HG03196 (cell line): Measurements from ENCODE around the gene FGF14.

ENCODE experiments used
- ATAC-seq: cut with Tn5 transposase; IDR thresholded peaks from one replicate; pipeline ENCODE4 v1.9.1; 2021; ENCODE audit not compliant: unreplicated experiment

The FGF14 gene

DNA sequence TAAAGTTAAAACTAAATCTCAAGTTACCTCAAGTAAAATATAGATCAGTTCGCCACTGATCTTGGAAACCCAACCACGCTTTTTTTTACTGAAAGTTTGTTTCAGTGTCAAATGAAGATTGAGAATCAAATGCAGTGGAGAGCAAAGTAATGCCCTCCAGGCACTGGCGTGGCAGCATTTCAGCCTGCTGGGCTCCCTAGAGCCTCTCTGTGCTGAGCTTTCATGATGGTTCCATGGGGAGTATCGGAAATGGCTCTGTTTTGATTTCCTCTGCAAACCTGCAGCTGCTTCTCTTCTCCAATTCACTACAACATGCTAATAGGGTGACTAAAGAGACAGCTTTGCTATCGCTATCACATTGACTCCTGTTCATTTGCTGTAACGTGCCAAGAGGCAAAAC, 141.6 kb downstream of the FGF14 start:
- no peak for ATAC-seq

GRCh38 chr13:102255409-102255808, 146.4 kb downstream of the FGF14 start:
- ATAC-seq, result no peak

DNA sequence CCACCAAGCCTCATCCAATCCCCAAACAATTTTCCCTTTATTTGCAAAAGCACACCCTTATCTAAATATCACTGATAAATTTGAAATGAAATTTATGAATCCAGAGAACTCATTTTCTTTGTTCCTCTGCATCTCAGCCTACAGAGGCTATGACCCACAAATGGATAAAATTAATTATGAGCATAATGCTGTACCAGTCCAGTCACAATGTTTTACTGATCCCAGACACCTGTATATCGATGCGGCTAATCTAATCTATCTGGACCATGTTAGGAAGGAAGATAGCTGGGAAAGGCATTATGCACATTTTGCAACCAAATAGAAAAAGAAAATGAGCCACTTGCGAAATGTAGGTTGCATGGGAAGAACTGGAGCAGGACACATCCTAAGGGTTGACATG, 150.0 kb downstream of the FGF14 start:
- ATAC-seq, result no peak

DNA sequence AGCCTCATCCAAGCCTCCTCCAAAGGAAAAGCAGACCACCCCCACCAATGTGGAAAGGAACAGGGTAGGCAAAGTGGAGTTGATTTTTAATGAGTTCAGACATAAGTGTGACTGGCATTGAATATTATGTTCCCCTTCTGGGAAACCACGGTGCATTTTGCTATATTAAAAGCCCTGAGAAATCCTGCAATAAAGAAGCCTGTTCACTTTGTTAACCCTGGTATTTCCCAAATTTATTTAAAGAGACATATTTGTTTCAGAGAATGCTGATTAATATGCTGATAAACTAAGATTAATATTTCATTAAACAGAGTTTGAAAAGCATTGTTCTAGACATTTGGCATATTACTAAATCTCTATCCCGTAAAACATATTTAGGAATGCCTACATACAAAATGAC, 151.4 kb downstream of the FGF14 start:
- no peak for ATAC-seq

- ATAC-seq, result no peak
These were observed 157.1 kb downstream of the FGF14 start for GRCh38 chr13:102244607-102245227.

- no peak for ATAC-seq
These were observed 161.7 kb downstream of the FGF14 start for GRCh38 chr13:102240110-102240509.

- no peak for ATAC-seq
These were observed 164.6 kb downstream of the FGF14 start for GRCh38 chr13:102237230-102237629.

DNA sequence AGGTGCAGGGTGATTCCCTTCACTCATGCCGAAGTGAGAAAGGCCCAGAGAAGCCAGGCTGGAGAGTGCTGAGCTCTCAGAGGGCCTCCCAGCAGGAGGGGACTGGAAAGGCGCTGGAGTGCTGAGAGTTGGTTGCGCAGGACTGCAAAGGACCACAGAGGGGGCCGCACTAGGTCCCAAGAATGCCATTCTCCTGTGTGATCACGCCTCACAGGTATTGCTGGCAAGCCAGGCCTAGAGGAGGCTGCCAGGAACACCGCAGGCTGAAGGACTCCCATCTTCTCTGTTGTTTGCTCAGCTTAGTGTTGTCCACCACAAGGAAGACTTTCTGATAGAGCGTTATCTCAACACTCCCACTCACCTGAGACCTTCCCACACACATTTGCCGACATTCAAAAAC, 165.0 kb downstream of the FGF14 start:
- no peak for ATAC-seq

DNA sequence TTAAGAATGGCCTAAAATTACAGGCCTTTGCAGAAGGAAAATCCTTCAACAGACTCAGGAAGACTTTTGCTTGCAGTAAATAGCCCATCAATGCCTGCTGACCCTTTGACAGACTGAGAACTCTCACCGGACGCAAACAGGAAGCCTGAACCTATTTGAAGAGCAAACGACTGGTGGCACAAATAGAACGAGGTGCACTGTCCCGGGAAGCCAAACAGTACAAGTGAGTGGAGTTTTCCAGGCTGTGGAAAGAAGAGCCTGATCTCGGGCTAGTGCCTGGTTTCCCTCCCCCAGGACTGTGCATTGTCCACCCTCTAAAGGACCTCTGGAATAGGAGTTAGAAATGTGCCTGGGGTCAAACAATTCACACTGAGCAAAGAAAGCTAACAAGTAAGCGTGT, 165.5 kb downstream of the FGF14 start:
- ATAC-seq, result no peak

DNA sequence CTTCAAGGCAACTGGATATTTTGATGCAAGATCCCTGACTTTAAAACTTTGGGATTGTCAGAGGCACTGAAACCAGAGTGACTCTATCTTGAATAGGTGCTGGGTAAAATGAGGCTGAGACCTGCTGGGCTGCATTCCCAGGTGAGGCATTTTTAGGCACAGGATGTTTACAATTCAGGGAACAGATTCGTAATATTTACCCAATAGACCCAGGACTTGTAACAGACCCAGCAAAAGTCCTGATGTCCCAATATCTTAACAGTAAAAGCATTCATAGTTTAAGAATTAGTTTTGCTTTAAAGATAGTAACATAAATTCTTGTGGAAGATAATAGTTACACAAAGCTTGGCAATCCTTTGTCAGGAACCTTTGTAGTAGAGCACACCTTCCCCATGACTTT, 166.2 kb downstream of the FGF14 start:
- ATAC-seq, result no peak

DNA sequence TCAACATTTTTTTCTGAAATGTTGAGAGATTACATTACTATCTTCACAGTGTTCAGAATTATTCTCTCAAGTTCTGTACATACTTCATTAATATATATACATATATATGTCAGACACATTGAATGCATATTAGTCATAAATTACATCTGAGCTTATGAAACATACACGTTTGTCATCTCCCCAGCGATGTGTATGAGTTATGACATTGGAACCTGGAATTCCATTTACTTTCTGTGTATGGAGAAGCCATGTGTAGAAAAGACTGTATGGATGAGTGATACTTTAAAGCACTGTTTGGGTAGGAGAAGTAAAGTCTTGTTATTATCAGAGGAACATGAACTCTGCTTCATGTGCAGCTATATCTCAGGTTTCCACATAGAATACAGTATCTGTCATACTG, 167.2 kb downstream of the FGF14 start:
- ATAC-seq, result no peak

DNA sequence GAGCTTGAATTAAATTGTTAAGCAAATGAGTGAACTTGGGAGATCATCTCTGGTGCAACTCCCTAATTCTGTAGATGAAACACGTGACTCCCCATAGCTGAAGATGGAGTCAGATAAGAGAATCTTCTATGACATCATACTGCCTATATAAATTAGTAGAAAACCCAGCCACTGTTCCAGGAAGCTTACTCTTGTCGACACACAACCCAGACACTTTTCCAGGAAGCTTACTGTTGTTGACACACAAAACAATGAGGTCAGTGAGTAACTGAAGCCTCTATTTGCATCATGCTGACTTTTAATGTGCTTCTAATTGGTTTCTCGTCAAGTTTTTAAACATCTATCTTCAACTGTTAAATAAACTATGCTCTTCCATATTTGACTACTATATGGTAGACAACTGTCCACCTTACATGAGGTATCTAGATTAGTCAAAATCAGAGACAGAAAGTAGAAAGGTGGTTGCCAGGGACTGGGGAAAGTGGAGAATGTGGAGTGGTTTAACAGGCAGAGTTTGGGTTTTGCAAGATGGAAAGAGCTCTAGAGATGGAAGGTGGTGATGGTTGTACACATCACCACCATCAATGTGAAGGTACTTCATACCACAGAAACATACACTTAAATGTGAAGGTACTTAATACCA, 168.2 kb downstream of the FGF14 start:
- ATAC-seq, result no peak

GRCh38 chr13:102231479-102231878, 170.4 kb downstream of the FGF14 start:
- no peak for ATAC-seq

GRCh38 chr13:102227741-102228140, 174.1 kb downstream of the FGF14 start:
- ATAC-seq, result no peak

GRCh38 chr13:102226591-102226990, 175.3 kb downstream of the FGF14 start:
- ATAC-seq, result no peak

GRCh38 chr13:102225892-102226291, 176.0 kb downstream of the FGF14 start:
- no peak for ATAC-seq

- no peak for ATAC-seq
These were observed 181.1 kb downstream of the FGF14 start for GRCh38 chr13:102220681-102221228.

DNA sequence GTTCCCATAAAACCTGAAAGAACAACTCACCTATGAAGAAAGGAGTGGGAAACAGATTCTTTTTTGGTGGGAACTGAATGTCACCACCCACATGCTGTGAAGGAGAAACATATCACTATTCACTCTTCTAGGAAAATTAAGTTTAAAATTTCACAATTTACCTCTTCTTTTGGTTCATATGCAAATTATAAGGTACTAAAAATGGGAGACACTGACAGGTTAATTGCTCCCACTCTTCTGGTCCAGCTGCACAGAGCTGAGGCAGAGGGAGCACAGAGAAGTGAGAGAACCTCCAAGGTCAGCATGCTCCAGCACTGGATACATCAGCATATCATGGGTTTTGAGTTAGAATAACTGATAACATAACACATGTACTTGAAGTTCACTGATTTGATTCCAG, 186.9 kb downstream of the FGF14 start:
- ATAC-seq, result no peak

DNA sequence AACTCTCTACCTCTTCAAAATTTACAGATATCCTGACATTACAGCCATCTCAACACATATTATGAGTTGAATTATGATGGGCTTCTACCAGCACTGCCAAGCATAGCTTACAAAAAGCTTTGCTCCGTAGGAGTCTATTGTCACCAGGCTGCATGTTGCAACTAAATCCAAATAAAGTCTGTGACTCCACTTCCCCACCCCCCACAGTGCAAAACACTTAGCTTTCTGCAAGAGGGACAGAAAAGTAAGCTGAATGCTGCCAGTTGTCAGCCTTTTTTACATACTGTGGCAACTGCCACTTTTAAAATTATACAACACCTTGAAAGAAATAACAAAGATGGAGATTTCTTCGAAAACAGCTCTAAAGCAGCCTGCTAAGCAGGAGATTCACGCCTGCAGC, 189.1 kb downstream of the FGF14 start:
- ATAC-seq, result no peak

GRCh38 chr13:102208347-102208746, 193.5 kb downstream of the FGF14 start:
- no peak for ATAC-seq

GRCh38 chr13:102207680-102208342, 194.0 kb downstream of the FGF14 start:
- ATAC-seq, result no peak

- no peak for ATAC-seq
These were observed 198.1 kb downstream of the FGF14 start for GRCh38 chr13:102203718-102204117.
